Activated naive CD4-positive, alpha-beta T cell treated with anti-CD3 and anti-CD28 coated beads, Interleukin-2, amount 10 ng/mL, durations not matched to agents 7 days and 5 days (primary cell): Measurements from ENCODE around the gene TSC1.

ENCODE experiments used
- CTCF ChIA-PET: fragments of 350-600 bp; sonication (Branson Sonifier 250); formaldehyde crosslinking; loops from one replicate; lab custom pipeline; 2021; ENCODE audit warnings: antibody characterized with exemption; lab: Charles Lee
- DNase-seq: peaks from one replicate; pipeline ENCODE4 v3.0.0-alpha.2; 2020
- H3K27ac Mint-ChIP-seq: one replicate; pipeline ENCODE4 v1.8.0; 2021; ENCODE audit warnings: mild to moderate bottlenecking, moderate library complexity, mixed read lengths
- H3K27me3 Mint-ChIP-seq: one replicate; pipeline ENCODE4 v1.8.0; 2021; ENCODE audit warnings: mild to moderate bottlenecking, mixed read lengths
- H3K36me3 Mint-ChIP-seq: one replicate; pipeline ENCODE4 v1.8.0; 2021; ENCODE audit warnings: mixed read lengths
- H3K4me1 Mint-ChIP-seq: one replicate; pipeline ENCODE4 v1.8.0; 2021; ENCODE audit warnings: mixed read lengths
- H3K4me3 Mint-ChIP-seq: one replicate; pipeline ENCODE4 v1.8.0; 2021; ENCODE audit warnings: mild to moderate bottlenecking, moderate library complexity, mixed read lengths
- H3K9me3 Mint-ChIP-seq: one replicate; pipeline ENCODE4 v1.8.0; 2021; ENCODE audit warnings: mixed read lengths

Gene TSC1

GRCh38 chr9:132866898-132867297 is 77.5 kb downstream of the TSC1 start:
- Mint-ChIP-seq H3K36me3 (no peaks in the 10 kb centered on the region), H3K9me3 (no peaks in the 10 kb centered on the region)
- CTCF ChIA-PET, result no interaction called here

GRCh38 chr9:132864691-132865090 is 79.7 kb downstream of the TSC1 start:
- H3K27me3 Mint-ChIP-seq, result peaks cover 47% of the 10 kb centered on the region
- no peak for DNase-seq
- no peaks in the 10 kb centered on the region for H3K36me3 Mint-ChIP-seq
- no peaks in the 10 kb centered on the region for H3K9me3 Mint-ChIP-seq
- peaks cover 5% of the 10 kb centered on the region for H3K4me1 Mint-ChIP-seq
- H3K27ac Mint-ChIP-seq, result no peak overlapping the region
- no peak overlapping the region for H3K4me3 Mint-ChIP-seq
- CTCF ChIA-PET, result interaction anchor here (1.6 kb wide), 1 partner anchor 37 kb away, joined by 6 read pairs; no protein-coding TSS in a partner anchor

More at GRCh38 chr9:132866898-132867297, 77.5 kb downstream of the TSC1 start:
- Mint-ChIP-seq H3K27ac (no peak overlapping the region), H3K27me3 (peaks cover 50% of the 10 kb centered on the region), H3K4me1 (peaks cover 5% of the 10 kb centered on the region), H3K4me3 (no peak overlapping the region)
- DNase-seq, result no peak

- Mint-ChIP-seq H3K9me3 (no peaks in the 10 kb centered on the region), H3K36me3 (no peaks in the 10 kb centered on the region), H3K27ac (no peak overlapping the region), H3K4me1 (peaks cover 5% of the 10 kb centered on the region), H3K27me3 (peaks cover 44% of the 10 kb centered on the region), H3K4me3 (no peak overlapping the region)
- CTCF ChIA-PET, result interaction anchor here (1.6 kb wide), 1 partner anchor 37 kb away, joined by 6 read pairs; no protein-coding TSS in a partner anchor
- DNase-seq, result no peak
These were observed 80.1 kb downstream of the TSC1 start for GRCh38 chr9:132864277-132864676.

- H3K36me3 Mint-ChIP-seq, result no peaks in the 10 kb centered on the region
- no peak overlapping the region for H3K4me3 Mint-ChIP-seq
- peaks cover 55% of the 10 kb centered on the region for H3K27me3 Mint-ChIP-seq
- CTCF ChIA-PET, result interaction anchor here (1.2 to 1.6 kb wide), 2 partner anchors 14 to 39 kb away, joined by 3 to 6 read pairs; no protein-coding TSS in a partner anchor
- H3K27ac Mint-ChIP-seq, result no peak overlapping the region
- no peak for DNase-seq
- peaks cover 5% of the 10 kb centered on the region for H3K4me1 Mint-ChIP-seq
- no peaks in the 10 kb centered on the region for H3K9me3 Mint-ChIP-seq
These were observed 81.3 kb downstream of the TSC1 start for GRCh38 chr9:132863096-132863495.

- CTCF ChIA-PET, result interaction anchor here (1.2 kb wide), 1 partner anchor 13 kb away, joined by 3 read pairs; no protein-coding TSS in a partner anchor
- Mint-ChIP-seq H3K4me1 (peaks cover 5% of the 10 kb centered on the region), H3K9me3 (no peaks in the 10 kb centered on the region), H3K4me3 (no peak overlapping the region), H3K36me3 (no peaks in the 10 kb centered on the region), H3K27ac (no peak overlapping the region), H3K27me3 (peaks cover 52% of the 10 kb centered on the region)
- DNase-seq, result no peak
These were observed 81.9 kb downstream of the TSC1 start for GRCh38 chr9:132862533-132862932.

- Mint-ChIP-seq H3K27me3 (peaks cover 50% of the 10 kb centered on the region), H3K27ac (no peak overlapping the region), H3K36me3 (no peaks in the 10 kb centered on the region), H3K4me1 (peaks cover 5% of the 10 kb centered on the region), H3K9me3 (no peaks in the 10 kb centered on the region), H3K4me3 (no peak overlapping the region)
- CTCF ChIA-PET, result no interaction called here
- DNase-seq, result no peak
These were observed 82.8 kb downstream of the TSC1 start for GRCh38 chr9:132861666-132862065.

GRCh38 chr9:132858751-132859150 is 85.7 kb downstream of the TSC1 start:
- Mint-ChIP-seq H3K4me1 (peaks cover 13% of the 10 kb centered on the region), H3K36me3 (no peaks in the 10 kb centered on the region), H3K27me3 (peaks cover 45% of the 10 kb centered on the region), H3K27ac (no peak overlapping the region), H3K4me3 (no peak overlapping the region), H3K9me3 (no peaks in the 10 kb centered on the region)
- CTCF ChIA-PET, result no interaction called here
- no peak for DNase-seq

- H3K27ac Mint-ChIP-seq, result no peak overlapping the region
- no peak overlapping the region for H3K4me3 Mint-ChIP-seq
- H3K27me3 Mint-ChIP-seq, result peaks cover 43% of the 10 kb centered on the region
- CTCF ChIA-PET, result no interaction called here
- H3K4me1 Mint-ChIP-seq, result peaks cover 13% of the 10 kb centered on the region
- H3K36me3 Mint-ChIP-seq, result no peaks in the 10 kb centered on the region
- DNase-seq, result no peak
- no peaks in the 10 kb centered on the region for H3K9me3 Mint-ChIP-seq
These were observed 86.6 kb downstream of the TSC1 start for GRCh38 chr9:132857616-132858342.

GRCh38 chr9:132857031-132857430 is 87.4 kb downstream of the TSC1 start:
- no peaks in the 10 kb centered on the region for H3K9me3 Mint-ChIP-seq

GRCh38 chr9:132855904-132856303 is 88.5 kb downstream of the TSC1 start:
- Mint-ChIP-seq H3K4me1 (peaks cover 17% of the 10 kb centered on the region), H3K27me3 (peaks cover 38% of the 10 kb centered on the region), H3K4me3 (no peak overlapping the region), H3K36me3 (no peaks in the 10 kb centered on the region), H3K9me3 (no peaks in the 10 kb centered on the region), H3K27ac (peak overlapping the region; percentile 5)
- DNase-seq, result no peak
- CTCF ChIA-PET, result no interaction called here

More at GRCh38 chr9:132857031-132857430, 87.4 kb downstream of the TSC1 start:
- H3K27me3 Mint-ChIP-seq, result peaks cover 38% of the 10 kb centered on the region
- CTCF ChIA-PET, result no interaction called here
- DNase-seq, result no peak
- no peak overlapping the region for H3K4me3 Mint-ChIP-seq
- no peak overlapping the region for H3K27ac Mint-ChIP-seq
- H3K36me3 Mint-ChIP-seq, result no peaks in the 10 kb centered on the region
- H3K4me1 Mint-ChIP-seq, result peaks cover 10% of the 10 kb centered on the region

GRCh38 chr9:132854832-132855231 is 89.6 kb downstream of the TSC1 start:
- peaks cover 29% of the 10 kb centered on the region for H3K27me3 Mint-ChIP-seq
- DNase-seq, result no peak
- no peak overlapping the region for H3K4me3 Mint-ChIP-seq
- H3K27ac Mint-ChIP-seq, result no peak overlapping the region
- CTCF ChIA-PET, result no interaction called here
- H3K36me3 Mint-ChIP-seq, result no peaks in the 10 kb centered on the region
- peaks cover 21% of the 10 kb centered on the region for H3K4me1 Mint-ChIP-seq
- H3K9me3 Mint-ChIP-seq, result no peaks in the 10 kb centered on the region

- Mint-ChIP-seq H3K4me3 (no peak overlapping the region), H3K27me3 (peaks cover 22% of the 10 kb centered on the region), H3K27ac (no peak overlapping the region), H3K4me1 (peaks cover 34% of the 10 kb centered on the region), H3K9me3 (no peaks in the 10 kb centered on the region), H3K36me3 (no peaks in the 10 kb centered on the region)
- DNase-seq, result no peak
- CTCF ChIA-PET, result no interaction called here
These were observed 90.9 kb downstream of the TSC1 start for GRCh38 chr9:132853482-132853881.

GRCh38 chr9:132849185-132849706 is 95.2 kb downstream of the TSC1 start:
- DNase-seq, result peak; percentile 34
- CTCF ChIA-PET, result interaction anchor here (0.6 to 1.6 kb wide), 8 partner anchors 14 to 203 kb away, joined by 3 to 18 read pairs (median 4); no protein-coding TSS in a partner anchor
- H3K9me3 Mint-ChIP-seq, result no peaks in the 10 kb centered on the region
- peak overlapping the region; percentile 38 for H3K4me3 Mint-ChIP-seq
- no peaks in the 10 kb centered on the region for H3K36me3 Mint-ChIP-seq
- H3K27me3 Mint-ChIP-seq, result peaks cover 12% of the 10 kb centered on the region
- H3K27ac Mint-ChIP-seq, result peak overlapping the region; percentile 88
- H3K4me1 Mint-ChIP-seq, result peaks cover 28% of the 10 kb centered on the region

GRCh38 chr9:132846918-132847515 is 97.4 kb downstream of the TSC1 start:
- DNase-seq, result no peak
- CTCF ChIA-PET, result interaction anchor here (0.9 kb wide), 1 partner anchor 55 kb away, joined by 3 read pairs; no protein-coding TSS in a partner anchor
- no peaks in the 10 kb centered on the region for H3K9me3 Mint-ChIP-seq
- H3K27me3 Mint-ChIP-seq, result peaks cover 15% of the 10 kb centered on the region
- H3K4me1 Mint-ChIP-seq, result peaks cover 27% of the 10 kb centered on the region
- no peaks in the 10 kb centered on the region for H3K36me3 Mint-ChIP-seq
- H3K4me3 Mint-ChIP-seq, result no peak overlapping the region
- no peak overlapping the region for H3K27ac Mint-ChIP-seq
